PC-9 (cell line): ENCODE data around the gene OR6S1. TPM values are rescaled to one million over a fixed set of nuclear protein-coding genes. Genes with fewer than 3 reads are reported as not detected.

Source experiments
- BruUV-seq: library from RNA; stranded (reverse); fragments of 400-500 nt; replicated peaks from 2 replicates; lab custom pipeline; 2021; lab: Mats Ljungman, UMichigan
- CTCF ChIA-PET: fragments of 300-600 bp; sonication (Branson Sonifier 250); formaldehyde crosslinking; loops from one replicate; lab custom pipeline; 2022; ENCODE audit warnings: antibody characterized with exemption; lab: Charles Lee
- POLR2A ChIA-PET: fragments of 300-600 bp; sonication (Branson Sonifier 250); formaldehyde crosslinking; loops from one replicate; lab custom pipeline; 2022; ENCODE audit warnings: antibody characterized with exemption; ENCODE audit not compliant: unreplicated experiment; lab: Charles Lee
- DNase-seq, 2 experiments: peaks; one replicate each; pipeline versions ENCODE4 v3.0.0 to v3.0.0-alpha.2; 2015 to 2022; ENCODE audit warnings: mixed read lengths in 1 of 2
- H2AFZ ChIP-seq: fragments of 200-600 bp; sonication (generic); 2 replicates; pipeline ENCODE4 v1.8.1; 2017; ENCODE audit warnings: antibody characterized with exemption
- H3F3A ChIP-seq: fragments of 200-600 bp; sonication (generic); 2 replicates; pipeline ENCODE4 v1.8.1; 2017; ENCODE audit warnings: antibody characterized with exemption, mild to moderate bottlenecking, low read depth; ENCODE audit not compliant: insufficient read depth
- H3K27ac ChIP-seq: fragments of 200-600 bp; sonication (generic); 2 replicates; pipeline ENCODE4 v1.6.1; 2016; ENCODE audit warnings: mixed run types
- H3K27me3 ChIP-seq: fragments of 200-600 bp; sonication (generic); 2 replicates; pipeline ENCODE4 v1.6.1; 2016; ENCODE audit warnings: low read depth, mixed run types; ENCODE audit not compliant: insufficient read depth
- H3K36me3 ChIP-seq: fragments of 200-600 bp; sonication (generic); 2 replicates; pipeline ENCODE4 v1.6.1; 2016; ENCODE audit warnings: low read depth, mixed run types
- H3K4me1 ChIP-seq: fragments of 200-600 bp; sonication (generic); replicated peaks from 2 replicates; pipeline ENCODE4 v1.6.1; 2016; ENCODE audit warnings: mixed run types; ENCODE audit not compliant: insufficient read depth
- H3K4me2 ChIP-seq: fragments of 200-600 bp; sonication (generic); 2 replicates; pipeline ENCODE4 v1.6.1; 2017; ENCODE audit warnings: mixed run types
- H3K4me3 ChIP-seq: fragments of 200-600 bp; sonication (generic); 2 replicates; pipeline ENCODE4 v1.6.1; 2016; ENCODE audit warnings: mixed run types
- H3K79me2 ChIP-seq: fragments of 200-600 bp; sonication (generic); 2 replicates; pipeline ENCODE4 v1.6.1; 2017; ENCODE audit warnings: low read depth, mixed run types
- H3K9me2 ChIP-seq: fragments of 200-600 bp; sonication (generic); 2 replicates; pipeline ENCODE4 v1.8.1; 2017; ENCODE audit warnings: mild to moderate bottlenecking; ENCODE audit not compliant: insufficient read depth
- H3K9me3 ChIP-seq: fragments of 200-600 bp; sonication (generic); 2 replicates; pipeline ENCODE4 v1.8.1; 2016; ENCODE audit warnings: low read depth; ENCODE audit not compliant: insufficient read depth
- H4K20me1 ChIP-seq: fragments of 200-600 bp; sonication (generic); 2 replicates; pipeline ENCODE4 v1.8.1; 2017; ENCODE audit not compliant: insufficient read depth
- EZH2 ChIP-seq: fragments of 200-600 bp; sonication (generic); IDR thresholded peaks from 2 replicates; pipeline ENCODE4 v1.8.0; 2017; ENCODE audit warnings: antibody characterized with exemption, low read depth
- intact Hi-C: fragments of 100-400 bp; cut with micrococcal nuclease; formaldehyde crosslinking; loops from one replicate; pipeline ENCODE4 v1.10.0; 2022; ENCODE audit not compliant: unreplicated experiment
- total RNA-seq: library from RNA; stranded (reverse); gene quantifications from 2 replicates; pipeline ENCODE4 v1.2.3, GENCODE V29; 2021
- TF ChIP-seq, protein P1 (sequence below): fragments of 200-600 bp; sonication (generic); conservative IDR thresholded peaks from 2 replicates; pipeline ENCODE4 v1.6.1; 2017; ENCODE audit warnings: mixed run types, antibody characterized with exemption, mild to moderate bottlenecking, moderate library complexity

The OR6S1 gene
- total RNA-seq, 1 experiment from 2014 or later: not detected

DNA sequence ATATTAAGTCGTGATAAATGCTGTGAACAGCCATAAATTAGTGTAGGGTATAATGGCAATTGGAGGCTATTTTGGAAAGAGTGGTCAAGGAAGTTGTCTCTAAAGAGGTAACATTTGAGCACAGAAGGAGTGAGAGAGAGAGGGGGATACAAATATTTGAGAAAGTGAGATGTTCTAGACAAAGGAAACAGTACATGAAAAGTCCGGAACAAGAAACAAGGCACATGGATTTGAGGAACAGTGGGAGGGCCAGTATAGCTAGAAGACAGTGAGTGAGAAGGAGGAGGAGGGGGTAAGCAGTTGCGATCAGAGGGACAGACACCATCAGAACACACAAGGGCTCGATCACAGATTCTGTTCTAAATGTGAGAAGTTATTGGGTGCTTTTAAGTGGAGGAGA, 30.2 kb downstream of the OR6S1 start:
- H4K20me1 ChIP-seq: no peaks in the 10 kb centered on the region
- H3K36me3 ChIP-seq: no peaks in the 10 kb centered on the region
- DNase-seq: no peak
- CTCF ChIA-PET: no interaction called here
- no peaks in the 10 kb centered on the region for H3K9me3 ChIP-seq
- peaks cover 36% of the 10 kb centered on the region for H3F3A ChIP-seq
- no peak overlapping the region for H3K27ac ChIP-seq
- peaks cover 24% of the 10 kb centered on the region for H3K4me1 ChIP-seq
- no peak overlapping the region for H3K4me3 ChIP-seq
- TF ChIP-seq, protein P1, sequence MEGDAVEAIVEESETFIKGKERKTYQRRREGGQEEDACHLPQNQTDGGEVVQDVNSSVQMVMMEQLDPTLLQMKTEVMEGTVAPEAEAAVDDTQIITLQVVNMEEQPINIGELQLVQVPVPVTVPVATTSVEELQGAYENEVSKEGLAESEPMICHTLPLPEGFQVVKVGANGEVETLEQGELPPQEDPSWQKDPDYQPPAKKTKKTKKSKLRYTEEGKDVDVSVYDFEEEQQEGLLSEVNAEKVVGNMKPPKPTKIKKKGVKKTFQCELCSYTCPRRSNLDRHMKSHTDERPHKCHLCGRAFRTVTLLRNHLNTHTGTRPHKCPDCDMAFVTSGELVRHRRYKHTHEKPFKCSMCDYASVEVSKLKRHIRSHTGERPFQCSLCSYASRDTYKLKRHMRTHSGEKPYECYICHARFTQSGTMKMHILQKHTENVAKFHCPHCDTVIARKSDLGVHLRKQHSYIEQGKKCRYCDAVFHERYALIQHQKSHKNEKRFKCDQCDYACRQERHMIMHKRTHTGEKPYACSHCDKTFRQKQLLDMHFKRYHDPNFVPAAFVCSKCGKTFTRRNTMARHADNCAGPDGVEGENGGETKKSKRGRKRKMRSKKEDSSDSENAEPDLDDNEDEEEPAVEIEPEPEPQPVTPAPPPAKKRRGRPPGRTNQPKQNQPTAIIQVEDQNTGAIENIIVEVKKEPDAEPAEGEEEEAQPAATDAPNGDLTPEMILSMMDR: no peak
- no peak for TF ChIP-seq EZH2
- no peaks in the 10 kb centered on the region for H3K27me3 ChIP-seq
- H3K9me2 ChIP-seq: no peaks in the 10 kb centered on the region
- H3K4me2 ChIP-seq: 0 out of 2 replicates have a peak overlapping the region, but pooled peaks have one; percentile 55
- H2AFZ ChIP-seq: no peak overlapping the region
- POLR2A ChIA-PET: no interaction called here
- intact Hi-C loops: no loop called here
- no TSS peak for BruUV-seq
- H3K79me2 ChIP-seq: no peaks in the 10 kb centered on the region

DNA sequence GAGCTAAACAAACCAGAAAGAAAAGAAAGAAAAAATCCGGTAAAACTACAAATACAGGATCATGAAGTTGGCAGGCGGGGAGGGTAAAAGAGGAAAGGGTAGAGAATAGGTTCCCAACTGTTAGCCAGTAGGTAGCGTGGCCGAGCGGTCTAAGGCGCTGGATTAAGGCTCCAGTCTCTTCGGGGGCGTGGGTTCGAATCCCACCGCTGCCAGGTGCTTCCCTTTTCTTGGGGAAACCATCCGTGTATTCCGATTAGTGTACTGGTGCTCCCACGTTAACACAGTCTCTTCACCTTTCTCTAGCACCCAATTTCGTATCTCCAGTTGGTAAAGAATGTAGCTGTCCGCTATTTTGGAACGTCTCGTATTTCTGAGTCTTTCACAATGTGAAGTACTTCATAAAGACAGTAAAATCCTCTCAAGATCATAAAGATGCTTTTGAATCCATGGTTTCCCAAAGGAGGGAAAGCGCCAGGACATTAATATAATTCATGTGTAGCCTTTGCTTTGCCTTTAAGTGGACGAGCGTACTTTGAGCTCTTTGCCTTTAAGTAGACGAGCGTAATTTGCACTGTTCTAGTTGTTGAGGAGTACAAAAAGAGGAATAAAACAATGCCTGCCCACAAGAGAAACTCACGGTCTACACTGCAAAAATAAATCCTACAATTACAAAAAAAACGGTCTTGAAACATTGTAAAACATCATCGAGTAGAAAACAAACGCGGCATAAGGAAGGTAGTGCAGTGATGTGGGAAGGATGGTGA, 31.3 kb downstream of the OR6S1 start:
- no TSS peak for BruUV-seq
- no peaks in the 10 kb centered on the region for H3K9me3 ChIP-seq
- H3K27me3 ChIP-seq: no peaks in the 10 kb centered on the region
- intact Hi-C loops: no loop called here
- H3F3A ChIP-seq: peaks cover 36% of the 10 kb centered on the region
- no peak overlapping the region for H3K27ac ChIP-seq
- H3K79me2 ChIP-seq: no peaks in the 10 kb centered on the region
- no peaks in the 10 kb centered on the region for H3K9me2 ChIP-seq
- peak; percentile 61 to 75 for DNase-seq
- TF ChIP-seq, protein P1: no peak
- TF ChIP-seq EZH2: no peak
- no peaks in the 10 kb centered on the region for H4K20me1 ChIP-seq
- H2AFZ ChIP-seq: peak overlapping the region; percentile 79
- H3K4me3 ChIP-seq: peak overlapping the region; percentile 72
- peaks cover 19% of the 10 kb centered on the region for H3K4me1 ChIP-seq
- ChIA-PET POLR2A (interaction anchor here (0.7 kb wide), 1 partner anchor 189 kb away, joined by 6 read pairs; no protein-coding TSS in a partner anchor), CTCF (interaction anchor here (0.6 to 1.1 kb wide), 2 partner anchors 10 to 81 kb away, joined by 3 to 5 read pairs; no protein-coding TSS in a partner anchor)
- H3K4me2 ChIP-seq: peak overlapping the region; percentile 80
- H3K36me3 ChIP-seq: no peaks in the 10 kb centered on the region

DNA sequence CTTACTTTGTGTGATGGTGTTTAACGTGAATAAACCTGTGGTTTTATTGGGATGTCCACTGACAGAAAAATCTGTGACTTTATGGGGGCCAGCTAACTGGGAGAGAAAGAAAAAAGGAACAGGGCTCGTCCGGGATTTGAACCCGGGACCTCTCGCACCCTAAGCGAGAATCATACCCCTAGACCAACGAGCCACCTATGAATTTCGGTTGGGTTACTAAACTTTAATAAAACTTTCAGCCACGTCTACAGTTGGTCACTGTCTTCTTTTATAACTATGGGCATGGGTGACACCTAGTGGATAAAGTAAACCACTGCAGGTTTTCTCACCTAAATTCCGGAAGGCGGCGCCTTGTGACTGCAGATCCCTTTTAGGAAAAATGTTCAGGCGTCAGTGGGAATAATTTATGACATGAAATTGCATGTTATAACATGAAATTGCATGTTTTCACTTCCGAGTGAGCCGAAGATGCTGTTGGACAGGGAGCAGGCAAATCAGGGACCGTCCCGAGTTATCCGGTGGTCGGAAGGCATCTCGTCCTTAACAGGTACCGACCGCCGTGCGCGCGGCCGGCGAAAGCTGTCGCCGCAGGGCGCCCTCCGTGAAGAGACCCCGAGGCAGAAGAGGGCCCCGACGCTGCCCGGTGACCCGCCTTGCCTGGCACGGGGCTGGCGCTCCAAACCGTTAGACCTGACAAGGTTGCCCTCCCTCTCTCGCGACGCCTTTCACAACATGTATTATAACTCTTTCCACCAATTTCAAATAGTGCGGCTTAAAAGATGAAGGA, 32.1 kb downstream of the OR6S1 start:
- no peak overlapping the region for H3K27ac ChIP-seq

More for the DNA sequence above, 32.1 kb downstream of the OR6S1 start:
- Histone ChIP-seq H3K4me2 (peak overlapping the region; percentile 80), H3K27me3 (no peaks in the 10 kb centered on the region), H3K79me2 (no peaks in the 10 kb centered on the region), H3K36me3 (no peaks in the 10 kb centered on the region), H2AFZ (peak overlapping the region; percentile 79), H3K4me3 (peak overlapping the region; percentile 72), H4K20me1 (no peaks in the 10 kb centered on the region), H3K9me2 (no peaks in the 10 kb centered on the region), H3F3A (peaks cover 29% of the 10 kb centered on the region), H3K9me3 (no peaks in the 10 kb centered on the region), H3K4me1 (peaks cover 15% of the 10 kb centered on the region)
- no TSS peak for BruUV-seq
- intact Hi-C loops: loop anchor here (1.0 to 10.0 kb wide), 4 partner anchors 75 to 282 kb away; partner anchors contain the start of genes APEX1, OSGEP and TEP1
- ChIA-PET CTCF (interaction anchor here (0.6 to 1.1 kb wide), 2 partner anchors 11 to 81 kb away, joined by 3 to 5 read pairs; no protein-coding TSS in a partner anchor), POLR2A (interaction anchor here (0.6 to 0.7 kb wide), 2 partner anchors 72 to 188 kb away, joined by 3 to 6 read pairs; no protein-coding TSS in a partner anchor)
- peak; percentile 63 to 71 for DNase-seq
- TF ChIP-seq, protein P1: peak; percentile 83
- TF ChIP-seq EZH2: no peak
